Glutamatergic neuron (in vitro differentiated cells): ENCODE results near the gene SNRPN. TPM values are rescaled to one million over a fixed set of nuclear protein-coding genes. Genes with fewer than 3 reads are reported as not detected.
A peak's percentile ranks its signal among the peaks of the same experiment; 100 is the strongest.
"Not testable (repeated sequence)": the region's sequence is repeated elsewhere in the genome, so short reads cannot be mapped to it uniquely, and the experiment has no call there.

Experiments
- DNase-seq: peaks from one replicate; pipeline ENCODE4 v3.0.0; 2022
- H3K27ac Mint-ChIP-seq: one replicate; pipeline ENCODE4 v1.8.0; 2020; ENCODE audit warnings: mild to moderate bottlenecking, mixed read lengths, inconsistent platforms; ENCODE audit not compliant: unreplicated experiment
- H3K27me3 Mint-ChIP-seq: one replicate; pipeline ENCODE4 v1.8.0; 2020; ENCODE audit warnings: mild to moderate bottlenecking, moderate library complexity, mixed read lengths, inconsistent platforms; ENCODE audit not compliant: unreplicated experiment
- H3K36me3 Mint-ChIP-seq: one replicate; pipeline ENCODE4 v1.8.0; 2020; ENCODE audit warnings: mild to moderate bottlenecking, mixed read lengths, inconsistent platforms; ENCODE audit not compliant: unreplicated experiment
- H3K4me1 Mint-ChIP-seq: one replicate; pipeline ENCODE4 v1.8.0; 2020; ENCODE audit warnings: mild to moderate bottlenecking, low read depth, mixed read lengths, inconsistent platforms; ENCODE audit not compliant: unreplicated experiment
- H3K4me3 Mint-ChIP-seq: one replicate; pipeline ENCODE4 v1.8.0; 2020; ENCODE audit warnings: mild to moderate bottlenecking, mixed read lengths, inconsistent platforms; ENCODE audit not compliant: unreplicated experiment
- H3K9me3 Mint-ChIP-seq: one replicate; pipeline ENCODE4 v1.8.0; 2020; ENCODE audit warnings: mild to moderate bottlenecking, moderate library complexity, mixed read lengths, inconsistent platforms; ENCODE audit not compliant: unreplicated experiment
- CTCF ChIP-seq: fragments of 200-600 bp; sonication (generic); IDR thresholded peaks from one replicate; pipeline ENCODE4 v1.5.0; 2021; ENCODE audit not compliant: partially characterized antibody, unreplicated experiment
- long read RNA-seq: library from polyadenylated mRNA; unstranded; transcript quantifications from one replicate; pipeline ENCODE4 v2.0.0, GENCODE V29; 2020; ENCODE audit not compliant: unreplicated experiment
- total RNA-seq: library from RNA; stranded (reverse); fragmentation: NEBNext Ultra II Directional; extraction: Animal tissue kit (Norgen Biotek cat#: 25700); gene quantifications from one replicate; pipeline ENCODE4 v1.2.1, GENCODE V29; 2021; ENCODE audit not compliant: unreplicated experiment

SNRPN gene
- total RNA-seq, result 284 TPM
- long read RNA-seq, transcript SNRPN-203 (12 exons, 1,605 nt), result minor isoform, 30 of 538 reads
- long read RNA-seq, transcript SNRPN-202 (10 exons, 1,528 nt), result major isoform, 379 of 538 reads
- long read RNA-seq, partial matches to known transcripts, result 16 of 538 reads
- long read RNA-seq, other reads (novel, unspliced or antisense), result 106 of 538 reads

DNA sequence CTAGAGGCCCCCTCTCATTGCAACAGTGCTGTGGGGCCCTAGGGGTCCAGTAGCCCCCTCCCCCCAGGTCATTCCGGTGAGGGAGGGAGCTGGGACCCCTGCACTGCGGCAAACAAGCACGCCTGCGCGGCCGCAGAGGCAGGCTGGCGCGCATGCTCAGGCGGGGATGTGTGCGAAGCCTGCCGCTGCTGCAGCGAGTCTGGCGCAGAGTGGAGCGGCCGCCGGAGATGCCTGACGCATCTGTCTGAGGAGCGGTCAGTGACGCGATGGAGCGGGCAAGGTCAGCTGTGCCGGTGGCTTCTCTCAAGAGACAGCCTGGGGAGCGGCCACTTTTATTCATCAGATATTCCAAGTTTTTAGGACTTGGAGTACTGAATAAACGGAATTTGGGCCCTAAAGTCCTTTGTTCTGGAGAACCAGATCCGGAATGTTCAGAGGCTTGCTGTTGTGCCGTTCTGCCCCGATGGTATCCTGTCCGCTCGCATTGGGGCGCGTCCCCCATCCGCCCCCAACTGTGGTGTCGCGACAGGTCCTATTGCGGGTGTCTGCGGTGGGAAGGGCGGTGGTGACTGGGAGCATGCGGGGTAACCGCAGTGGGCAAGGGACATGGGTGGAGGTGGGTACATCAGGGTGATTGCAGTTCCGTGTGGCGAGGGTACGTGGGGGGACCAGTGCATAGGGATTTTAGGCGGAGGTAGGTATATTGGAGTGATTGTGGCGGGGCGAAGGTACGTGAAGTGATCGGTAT is at the start of gene SNRPN, which contains the start of gene SNURF:
Gene SNRPN, plus strand, starts transcription at position 205 of the 748 bp plus-strand sequence. CDS start 19,467 bp downstream, outside the sequence.
Gene SNURF, plus strand, starts transcription at position 205 of the 748 bp plus-strand sequence. Its CDS starts 62 bp downstream, at position 267.
- peaks cover 19% of the 10 kb centered on the region for H3K9me3 Mint-ChIP-seq
- DNase-seq, result peak; percentile 86
- H3K36me3 Mint-ChIP-seq, result peaks cover 6% of the 10 kb centered on the region
- TF ChIP-seq CTCF, result no peak
- peak within 1 kb of the TSS; percentile 98 for H3K27ac Mint-ChIP-seq
- H3K4me1 Mint-ChIP-seq, result peaks cover 3% of the 10 kb centered on the region
- H3K27me3 Mint-ChIP-seq, result peaks cover 11% of the 10 kb centered on the region
- H3K4me3 Mint-ChIP-seq, result peak within 1 kb of the TSS; percentile 93

- H3K36me3 Mint-ChIP-seq, result peaks cover 14% of the 10 kb centered on the region
- H3K4me1 Mint-ChIP-seq, result no peaks in the 10 kb centered on the region
- H3K27me3 Mint-ChIP-seq, result peaks cover 2% of the 10 kb centered on the region
- no peak overlapping the region for H3K27ac Mint-ChIP-seq
- H3K4me3 Mint-ChIP-seq, result no peak overlapping the region
- no peak for DNase-seq
- H3K9me3 Mint-ChIP-seq, result peaks cover 5% of the 10 kb centered on the region
- no peak for TF ChIP-seq CTCF
These were observed 38.3 kb upstream of the SNRPN start for GRCh38 chr15:24916305-24917009.

- peaks cover 14% of the 10 kb centered on the region for H3K36me3 Mint-ChIP-seq
- H3K27ac Mint-ChIP-seq, result no peak overlapping the region
- H3K27me3 Mint-ChIP-seq, result peaks cover 2% of the 10 kb centered on the region
- H3K4me1 Mint-ChIP-seq, result no peaks in the 10 kb centered on the region
- H3K4me3 Mint-ChIP-seq, result no peak overlapping the region
- DNase-seq, result no peak
- no peak for TF ChIP-seq CTCF
- peaks cover 5% of the 10 kb centered on the region for H3K9me3 Mint-ChIP-seq
These were observed 37.4 kb upstream of the SNRPN start for GRCh38 chr15:24917431-24917830.

DNA sequence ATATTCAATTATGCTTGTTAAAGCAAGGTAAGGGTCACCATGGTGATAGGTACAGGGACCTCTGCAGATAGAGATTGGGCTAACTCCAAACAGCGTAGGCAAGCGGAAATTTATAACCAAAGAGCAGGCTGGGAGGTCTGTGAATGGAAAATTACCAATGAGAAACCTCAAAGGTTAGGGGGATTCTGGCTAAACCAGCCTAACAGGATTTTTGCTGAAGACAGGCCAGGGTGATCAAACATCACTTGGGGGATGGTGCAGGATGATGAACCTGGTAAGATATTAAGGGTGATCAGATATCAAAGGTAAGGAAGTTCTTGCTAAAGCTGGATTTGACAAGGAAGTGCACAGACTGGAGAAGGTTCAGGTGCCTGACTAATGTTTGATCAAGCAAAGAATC is 35.3 kb upstream of the SNRPN start:
- Mint-ChIP-seq H3K27ac (no peak overlapping the region), H3K9me3 (peaks cover 5% of the 10 kb centered on the region), H3K36me3 (peaks cover 14% of the 10 kb centered on the region), H3K4me3 (no peak overlapping the region), H3K4me1 (no peaks in the 10 kb centered on the region), H3K27me3 (peaks cover 2% of the 10 kb centered on the region)
- no peak for TF ChIP-seq CTCF
- no peak for DNase-seq

DNA sequence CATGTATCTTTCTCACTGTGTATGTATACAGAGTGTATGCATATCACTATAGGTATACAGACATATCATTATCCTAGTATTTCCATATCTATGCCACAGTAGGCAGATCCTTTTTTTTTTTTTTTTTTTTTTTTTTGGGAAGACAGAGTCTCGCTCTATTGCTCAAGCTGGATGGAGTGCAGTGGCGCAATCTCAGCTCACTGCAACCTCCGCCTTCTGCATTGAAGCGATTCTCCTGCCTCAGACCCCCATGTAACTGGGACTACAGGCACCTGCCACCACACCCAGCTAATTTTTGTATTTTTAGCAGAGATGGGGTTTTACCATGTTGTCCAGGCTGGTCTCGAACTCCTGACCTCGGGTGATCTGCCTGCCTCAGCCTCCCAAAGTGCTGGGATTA is 32.0 kb upstream of the SNRPN start:
- not testable (repeated sequence) for H3K27ac Mint-ChIP-seq, H3K4me1 Mint-ChIP-seq, H3K36me3 Mint-ChIP-seq, H3K27me3 Mint-ChIP-seq, H3K9me3 Mint-ChIP-seq, DNase-seq, H3K4me3 Mint-ChIP-seq
